CD4-positive, alpha-beta T cell treated with Interleukin-15 for 1 hour (primary cell): ENCODE results near the gene TICAM1.
"Not testable (repeated sequence)": the region's sequence is repeated elsewhere in the genome, so short reads cannot be mapped to it uniquely, and the experiment has no call there.

Experiments
- DNase-seq: peaks from one replicate; pipeline ENCODE4 v3.0.0-alpha.2; 2020

The TICAM1 gene

DNA sequence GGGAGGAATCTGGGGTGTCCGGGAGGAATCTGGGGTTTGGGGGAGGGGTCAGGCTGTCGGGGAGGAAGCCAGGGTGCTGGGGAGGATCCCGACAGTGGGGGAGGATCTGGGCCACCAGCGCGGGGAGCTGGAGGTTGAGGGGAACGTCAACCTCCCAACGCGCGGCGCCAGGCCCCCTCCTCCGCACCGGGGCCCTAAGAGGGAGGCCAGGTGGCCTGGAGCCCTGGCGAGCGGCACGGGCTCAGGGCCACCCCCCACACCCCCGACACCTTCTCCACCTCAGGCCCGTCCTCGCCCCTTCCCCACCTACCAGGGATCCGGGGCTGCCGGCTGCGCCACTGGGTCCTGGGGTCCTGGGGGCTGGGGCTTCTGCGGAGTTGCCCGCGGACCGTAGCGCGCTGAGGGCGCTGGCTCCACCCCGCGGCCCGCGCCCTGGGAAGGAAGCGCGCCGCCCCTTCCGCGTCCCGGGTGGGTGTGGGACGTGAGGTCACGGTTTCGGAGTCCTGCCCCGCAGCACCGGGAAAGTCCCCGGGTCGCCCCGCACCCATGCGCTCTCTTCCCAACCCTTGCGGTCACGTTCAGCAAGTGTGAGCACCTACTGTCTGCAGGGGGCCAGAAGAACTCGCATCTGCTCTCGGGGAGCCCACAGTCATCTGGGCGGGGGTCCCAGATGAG, at the start of gene TICAM1:
TSS of gene TICAM1 (minus strand) at position 409 of the 675 bp plus-strand sequence. CDS start 13,335 bp downstream, outside the sequence.
- peak; percentile 89 for DNase-seq

DNA sequence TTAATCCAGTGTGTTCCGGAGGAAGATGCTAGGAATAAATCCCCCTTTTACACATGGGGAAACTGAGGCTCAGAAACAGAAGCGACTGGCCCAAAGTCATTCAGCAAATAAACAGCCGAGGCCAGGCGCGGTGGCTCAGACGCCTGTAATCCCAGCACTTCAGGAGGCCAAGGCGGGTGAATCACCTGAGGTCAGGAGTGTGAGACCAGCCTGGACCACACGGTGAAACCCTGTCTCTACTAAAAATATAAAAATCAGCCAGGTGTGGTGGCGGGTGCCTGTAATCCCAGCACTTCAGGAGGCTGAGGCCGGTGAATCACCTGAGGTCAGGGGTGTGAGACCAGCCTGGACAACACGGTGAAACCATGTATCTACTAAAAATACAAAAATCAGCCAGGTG, 47.5 kb upstream of the TICAM1 start:
- DNase-seq = no peak

DNA sequence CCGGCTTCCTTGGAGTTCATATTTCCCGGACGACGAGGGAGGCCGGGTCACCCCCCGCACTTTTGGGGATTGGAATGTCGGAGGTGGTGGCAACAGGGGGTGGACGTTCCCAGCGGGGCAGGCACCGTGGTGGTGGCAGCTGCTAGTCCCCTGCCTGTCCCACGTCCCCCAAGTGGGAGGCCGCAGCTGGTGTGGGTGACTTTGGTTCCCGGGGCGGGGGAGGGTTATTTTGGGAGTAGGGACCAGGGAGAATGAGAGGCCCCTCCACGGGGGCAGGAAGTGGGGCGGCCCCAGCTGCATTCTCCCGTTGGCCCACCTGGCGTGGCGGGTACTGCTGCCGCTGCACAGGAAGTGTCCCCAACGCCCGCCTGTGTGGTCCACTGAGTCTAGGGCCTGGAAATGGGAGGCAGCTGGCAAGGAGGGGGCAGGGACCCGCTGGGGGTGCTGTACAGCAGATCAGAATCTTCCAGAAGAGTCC, 47.0 kb upstream of the TICAM1 start:
- no peak for DNase-seq

DNA sequence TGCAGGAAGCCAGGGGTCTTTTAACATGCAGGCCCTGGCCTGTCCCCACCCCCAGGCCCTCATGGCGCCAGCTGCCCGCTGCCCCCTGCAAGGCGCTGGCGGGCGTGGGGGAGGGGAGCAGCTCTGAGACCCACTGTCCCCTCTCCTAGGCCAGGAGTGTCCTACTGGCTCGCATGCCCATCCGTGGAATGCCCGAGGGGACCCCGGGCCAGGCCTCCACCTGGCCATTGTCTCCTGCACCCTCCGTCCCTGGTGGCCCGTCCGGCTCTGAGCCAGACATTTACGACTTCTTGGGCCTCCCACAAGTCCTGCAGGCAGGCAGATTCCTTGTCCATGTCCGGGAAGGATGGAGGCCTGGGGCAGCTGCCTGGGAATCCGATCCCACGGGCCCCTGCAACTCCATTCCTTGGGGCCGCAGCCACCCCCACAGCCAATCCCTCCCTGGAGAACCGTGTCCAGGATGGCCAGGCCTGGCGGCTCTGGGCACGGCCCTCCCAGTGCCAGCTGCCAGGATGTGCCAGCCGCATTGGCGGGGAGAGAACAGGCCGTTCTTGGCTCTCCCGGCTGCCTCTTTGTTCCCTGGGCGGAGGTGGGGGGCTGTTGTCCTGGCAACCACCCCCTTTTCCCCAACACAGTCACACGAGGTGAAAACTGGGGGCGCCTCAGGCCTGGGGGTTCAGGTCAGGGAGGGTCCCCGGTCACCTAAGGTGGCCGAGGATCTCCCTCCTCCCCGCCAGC, 46.4 kb upstream of the TICAM1 start:
- no peak for DNase-seq

DNA sequence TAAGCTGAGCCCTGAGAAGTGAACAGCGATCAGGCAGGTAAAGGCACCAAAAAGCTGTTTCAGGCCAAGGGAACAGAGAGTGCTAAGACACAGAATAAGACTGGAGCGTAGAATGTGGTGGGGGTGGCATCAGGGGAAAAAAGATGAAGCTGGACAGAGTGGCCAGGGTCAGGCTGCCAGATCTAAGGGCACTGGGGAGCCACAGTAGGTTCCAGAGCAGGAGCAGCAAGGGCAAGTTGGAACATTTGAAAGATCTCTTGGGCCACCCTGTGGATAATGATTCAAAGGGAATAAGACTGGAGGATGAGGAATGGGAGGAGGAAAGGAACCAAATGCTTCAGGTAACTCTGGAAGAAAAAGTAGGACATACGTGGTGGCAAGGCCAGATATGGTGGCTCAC, 42.4 kb upstream of the TICAM1 start:
- no peak for DNase-seq

DNA sequence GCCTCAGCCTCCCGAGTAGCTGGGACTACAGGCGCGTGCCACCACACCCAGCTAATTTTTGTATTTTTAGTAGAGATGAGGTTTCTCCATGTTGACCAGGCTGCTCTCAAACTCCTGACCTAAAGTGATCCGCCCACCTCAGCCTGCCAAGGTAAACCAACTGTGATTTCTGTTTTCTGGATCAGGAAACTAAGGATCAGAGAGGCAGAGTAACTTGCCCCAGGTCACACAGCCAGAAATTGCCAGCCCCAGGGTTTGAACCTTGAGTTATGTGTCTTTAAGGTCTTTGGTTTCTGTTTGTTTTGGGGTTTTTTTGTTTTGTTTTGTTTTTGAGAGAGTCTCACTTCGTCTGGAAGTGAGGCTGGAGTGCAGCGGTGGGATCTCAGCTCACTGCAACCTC, 40.2 kb upstream of the TICAM1 start:
- no peak for DNase-seq

DNA sequence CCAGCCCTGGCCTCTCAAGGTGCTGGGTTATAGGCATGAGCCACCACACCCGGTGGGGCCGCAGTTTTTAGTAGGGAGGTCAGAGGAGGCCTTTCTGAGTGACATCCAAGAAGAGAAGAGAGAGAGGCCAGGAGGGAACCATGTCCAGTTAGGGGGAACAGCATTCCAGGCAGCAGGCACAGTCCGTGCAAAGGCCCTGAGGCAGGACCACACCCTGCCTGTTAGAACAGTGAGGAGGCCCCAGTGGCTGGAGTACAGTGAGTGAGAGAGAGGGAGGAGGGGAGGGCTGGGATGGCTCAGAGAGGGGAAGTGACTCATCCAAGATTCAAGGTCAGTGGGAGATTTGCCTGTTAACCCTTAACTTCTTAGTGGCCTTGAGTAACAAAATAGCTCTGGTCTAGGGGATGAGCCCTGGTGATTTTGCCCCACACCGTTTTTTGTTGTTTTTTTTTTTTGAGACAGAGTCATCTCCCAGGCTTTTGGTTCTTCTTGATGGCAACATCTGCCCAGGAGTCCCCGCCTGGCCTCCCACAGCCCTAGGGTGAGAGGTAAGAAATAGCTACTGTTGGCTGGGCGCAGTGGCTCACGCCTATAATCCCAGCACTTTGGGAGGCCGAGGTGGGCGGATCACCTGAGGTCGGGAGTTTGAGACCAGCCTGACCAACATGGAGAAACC, 38.7 kb upstream of the TICAM1 start:
- peak; percentile 73 for DNase-seq

DNA sequence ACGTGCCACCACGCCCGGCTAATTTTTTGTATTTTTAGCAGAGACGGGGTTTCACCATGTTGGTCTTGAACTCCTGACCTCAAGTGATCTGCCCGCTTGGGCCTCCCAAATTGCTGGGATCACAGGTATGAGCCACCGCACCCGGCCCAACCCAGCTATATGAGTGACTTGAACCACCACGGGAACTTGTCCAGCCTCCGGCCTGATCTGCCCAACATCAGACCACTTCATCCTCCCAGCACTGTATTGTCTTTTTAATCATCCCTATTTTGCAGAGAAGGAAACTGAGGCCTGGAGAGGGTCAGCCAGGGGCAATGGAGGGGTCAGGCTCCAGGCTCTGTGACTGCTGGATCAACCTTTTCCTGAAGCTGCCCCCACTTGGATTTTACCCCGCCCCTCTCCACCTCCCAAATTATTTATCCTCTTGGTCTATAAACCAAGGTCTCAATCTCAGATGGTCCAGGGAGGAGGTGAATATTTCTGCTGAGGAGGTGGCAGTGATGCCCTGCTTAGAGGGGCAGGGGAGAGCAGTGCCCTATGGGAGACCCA, 36.8 kb upstream of the TICAM1 start:
- no peak for DNase-seq

DNA sequence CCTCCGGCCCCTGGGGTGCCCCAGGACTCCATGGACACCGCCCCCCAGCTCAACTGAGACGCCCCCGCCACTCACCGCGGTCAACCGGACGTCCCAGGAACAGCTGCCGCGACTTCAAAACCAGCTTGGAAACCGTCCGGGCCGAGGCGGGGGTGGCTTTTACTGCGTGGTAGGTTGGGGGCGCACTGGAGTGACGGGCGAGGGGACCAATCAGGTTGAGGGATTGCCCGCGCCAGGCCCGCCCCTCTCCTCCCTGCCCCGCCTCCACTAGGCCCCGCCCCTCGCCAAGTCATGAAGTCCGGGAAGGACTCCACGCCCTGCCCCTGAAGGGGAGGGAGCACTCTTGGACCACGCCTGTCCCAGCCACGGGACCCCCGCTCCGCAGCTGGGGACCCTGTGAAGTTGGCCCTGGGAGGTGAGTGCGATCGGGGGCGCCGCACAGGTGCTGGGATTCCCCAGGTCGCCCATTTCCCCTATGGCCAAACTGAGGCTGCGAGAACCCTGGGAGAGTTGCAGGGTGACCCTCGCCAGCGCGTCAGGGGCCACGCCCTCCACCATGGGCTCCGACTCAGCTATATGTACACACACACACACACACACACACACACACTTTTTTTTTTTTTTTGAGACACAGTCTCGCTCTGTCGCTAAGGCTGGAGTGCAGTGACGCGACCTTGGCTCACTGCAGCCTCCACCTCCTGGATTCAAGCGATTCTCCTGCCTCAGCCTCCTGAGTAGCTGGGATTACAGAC, 36.2 kb upstream of the TICAM1 start, which contains the start of gene PLIN3:
TSS of gene PLIN3 (minus strand) at position 134 of the 752 bp plus-strand sequence. CDS start 6,273 bp downstream, outside the sequence.
- DNase-seq = peak; percentile 89

DNA sequence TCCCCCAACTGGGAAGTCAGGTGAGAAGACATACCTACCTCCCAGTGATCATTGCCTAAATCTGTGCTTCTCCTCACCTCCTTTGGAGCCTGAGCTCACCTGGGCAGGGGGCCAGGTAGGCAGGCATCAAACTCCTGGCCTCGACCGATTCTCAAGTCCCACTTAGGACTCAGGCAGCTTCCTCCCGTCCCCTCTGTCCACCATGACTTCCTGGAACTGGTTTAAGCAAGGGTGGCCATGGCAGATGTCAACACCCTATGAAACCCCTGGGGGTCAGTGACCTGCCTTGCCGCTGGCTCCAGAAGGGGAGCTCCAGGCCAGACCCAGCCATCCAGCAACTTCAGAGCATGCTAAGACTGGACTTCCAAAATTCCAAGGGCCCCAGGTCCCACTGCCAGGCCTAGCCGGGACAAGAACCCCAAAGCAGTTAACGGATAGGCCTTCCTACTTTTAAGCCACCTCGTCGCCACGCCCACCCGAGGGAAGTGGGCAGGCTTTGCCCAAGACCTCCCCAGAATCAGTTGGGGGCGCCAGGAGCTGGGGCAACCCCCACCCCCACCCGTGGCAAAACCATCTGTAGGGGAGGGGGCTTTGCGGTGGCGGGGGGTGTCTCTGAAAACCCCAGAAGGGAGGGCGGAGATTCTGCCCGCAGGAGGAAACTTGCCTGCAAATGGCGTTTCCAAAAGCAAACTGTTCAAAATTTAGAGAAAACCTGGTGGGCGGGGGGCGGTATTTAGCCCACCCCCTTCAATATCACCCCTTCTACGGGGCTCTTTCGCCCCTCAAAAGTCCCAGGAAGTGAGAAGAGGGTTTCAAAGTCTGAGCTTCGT, 35.3 kb upstream of the TICAM1 start:
- peak; percentile 55 for DNase-seq

DNA sequence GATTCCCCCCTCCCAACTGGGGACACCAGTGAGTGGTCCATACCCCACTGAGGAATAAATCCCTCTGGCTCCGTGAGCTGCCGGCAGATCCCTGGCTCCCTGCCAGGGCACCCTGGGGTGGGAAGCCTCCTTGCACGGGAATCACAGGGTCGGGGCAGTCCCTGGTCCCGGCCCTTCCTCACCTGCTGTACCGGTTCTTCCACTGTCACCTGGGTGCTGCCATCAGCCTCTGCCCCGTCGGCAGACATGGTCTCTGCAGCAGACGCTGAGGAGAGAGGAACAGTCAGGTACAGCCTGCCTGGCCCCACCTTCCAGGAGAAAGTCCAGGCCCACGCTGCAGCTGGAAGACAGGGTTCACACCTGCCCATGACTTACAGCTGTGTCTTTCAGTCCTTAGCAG, 29.6 kb upstream of the TICAM1 start:
- DNase-seq = no peak

DNA sequence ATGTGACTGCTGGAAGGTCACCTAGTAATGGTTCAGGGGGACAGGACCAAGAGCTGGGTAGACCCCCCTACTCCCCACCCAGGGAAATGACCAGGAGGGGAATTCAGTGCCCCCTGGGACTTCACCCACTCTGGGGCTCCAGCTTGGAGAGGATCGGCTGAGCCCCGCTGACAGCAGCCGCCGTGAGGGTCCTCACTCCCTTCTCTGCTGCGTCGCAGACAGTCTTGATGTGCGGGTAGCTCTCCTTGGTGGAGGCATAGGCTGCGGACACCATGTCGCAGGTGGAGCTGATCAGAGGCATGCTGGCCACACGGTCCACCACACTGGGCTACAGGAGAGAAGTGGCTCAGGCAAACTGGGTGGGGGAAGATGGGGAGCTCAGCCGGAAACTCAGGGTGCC, 28.2 kb upstream of the TICAM1 start:
- no peak for DNase-seq

DNA sequence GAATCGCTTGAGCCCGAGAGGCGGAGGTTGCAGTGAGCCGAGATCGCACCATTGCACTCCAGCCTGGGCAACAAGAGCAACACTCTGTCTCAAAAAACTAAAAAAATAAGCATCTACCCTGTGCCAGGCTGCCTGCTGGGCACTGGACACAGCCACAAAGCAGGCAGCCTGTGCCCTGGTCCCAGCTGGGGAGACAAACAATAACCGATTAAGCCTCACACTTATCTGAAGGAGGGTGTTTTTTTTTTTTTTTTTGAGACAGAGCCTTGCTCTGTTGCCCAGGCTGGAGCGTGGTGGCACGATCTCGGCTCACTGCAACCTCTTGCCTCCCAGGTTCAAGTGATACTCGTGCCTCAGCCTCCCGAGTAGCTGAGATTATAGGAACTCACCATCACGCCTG, 25.0 kb upstream of the TICAM1 start:
- not testable (repeated sequence) for DNase-seq

DNA sequence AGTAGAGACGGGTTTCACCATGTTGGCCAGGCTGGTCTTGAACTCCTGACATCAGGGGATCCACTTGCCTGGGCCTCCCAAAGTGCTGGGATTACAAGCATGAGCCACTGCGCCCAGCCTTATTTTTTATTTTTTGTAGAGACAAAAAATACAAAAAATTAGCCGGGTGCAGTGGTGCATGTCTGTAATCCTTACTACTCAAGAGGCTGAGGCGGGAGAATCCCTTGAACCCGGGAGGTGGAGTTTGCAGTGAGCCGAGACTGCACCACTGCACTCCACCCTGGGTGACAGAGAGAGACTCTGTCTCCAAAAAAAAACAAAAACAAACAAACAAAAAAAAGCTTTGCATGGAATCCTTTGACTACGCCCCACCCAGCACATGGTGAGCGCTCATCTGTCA, 22.0 kb upstream of the TICAM1 start:
- not testable (repeated sequence) for DNase-seq

DNA sequence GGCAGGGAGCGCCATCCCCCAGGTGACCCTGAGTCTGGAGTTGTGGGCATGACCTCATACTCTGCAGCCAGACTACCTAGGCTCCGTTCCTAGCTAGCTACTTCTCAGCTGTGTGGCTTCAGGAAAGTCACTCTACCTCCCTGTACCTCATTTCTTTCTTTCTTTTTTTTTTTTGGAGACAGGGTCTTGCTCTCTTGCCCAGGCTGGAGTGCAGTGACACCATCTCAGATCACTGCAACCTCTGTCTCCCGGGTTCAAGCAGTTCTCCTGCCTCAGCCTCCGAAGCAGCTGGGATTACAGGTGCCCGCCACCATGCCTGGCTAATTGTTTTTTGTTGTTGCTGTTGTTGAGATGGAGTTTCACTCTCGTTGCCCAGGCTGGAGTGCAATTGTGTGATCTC, 21.0 kb upstream of the TICAM1 start:
- DNase-seq = no peak

DNA sequence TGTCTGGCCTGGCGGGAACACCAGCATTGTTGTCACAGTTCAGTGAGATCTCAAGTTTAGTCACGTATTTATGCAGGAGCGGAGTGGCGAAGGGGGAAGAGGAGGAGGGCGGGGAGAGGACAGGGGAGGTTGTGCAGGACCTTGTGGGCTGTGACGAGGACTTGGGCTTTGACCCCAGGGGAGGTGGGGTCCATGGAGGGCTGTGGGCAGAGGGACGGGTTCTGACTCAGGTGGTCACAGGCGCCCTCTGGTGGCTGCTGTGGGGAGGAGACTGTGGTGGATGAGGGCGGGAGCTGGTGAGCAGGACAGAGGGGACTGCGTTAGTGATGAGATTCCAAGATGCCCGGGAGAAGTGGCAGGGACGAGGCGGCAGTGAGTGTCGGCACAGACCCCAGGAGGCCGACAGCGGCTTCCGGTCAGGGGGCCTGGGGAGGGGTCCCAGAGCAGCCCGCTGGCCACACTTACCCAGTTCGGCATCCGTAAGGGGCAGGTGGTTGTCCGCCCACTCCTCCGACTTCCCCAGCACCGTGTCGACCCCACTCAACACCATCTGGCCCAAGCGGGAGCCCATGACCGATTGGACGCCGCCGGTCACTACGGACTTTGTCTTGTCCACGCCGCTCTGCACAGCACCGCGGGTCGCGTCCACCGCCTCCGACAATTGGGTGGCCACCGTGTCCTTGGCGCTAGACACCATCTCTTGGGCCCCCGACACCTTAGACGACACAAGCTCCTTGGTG, 20.2 kb upstream of the TICAM1 start:
- DNase-seq = peak; percentile 67

DNA sequence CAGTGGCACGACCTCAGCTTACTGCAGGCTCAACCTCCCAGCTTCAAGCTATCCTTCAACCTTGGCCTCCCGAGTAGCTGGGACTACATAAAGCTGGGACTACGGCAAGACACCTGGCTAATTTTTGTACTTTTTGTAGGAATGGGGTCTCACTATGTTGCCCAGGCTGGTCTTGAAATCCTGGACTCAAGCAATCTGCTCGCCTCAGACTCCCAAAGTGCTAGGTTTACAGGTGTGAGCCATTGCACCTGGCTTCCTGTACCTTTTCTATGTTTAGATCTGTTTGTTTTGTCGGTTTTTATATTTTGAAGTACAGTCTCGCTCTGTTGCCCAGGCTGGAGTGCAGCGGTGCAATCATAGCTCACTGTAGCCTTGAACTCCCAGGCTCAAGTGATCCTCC, 17.5 kb upstream of the TICAM1 start:
- no peak for DNase-seq

DNA sequence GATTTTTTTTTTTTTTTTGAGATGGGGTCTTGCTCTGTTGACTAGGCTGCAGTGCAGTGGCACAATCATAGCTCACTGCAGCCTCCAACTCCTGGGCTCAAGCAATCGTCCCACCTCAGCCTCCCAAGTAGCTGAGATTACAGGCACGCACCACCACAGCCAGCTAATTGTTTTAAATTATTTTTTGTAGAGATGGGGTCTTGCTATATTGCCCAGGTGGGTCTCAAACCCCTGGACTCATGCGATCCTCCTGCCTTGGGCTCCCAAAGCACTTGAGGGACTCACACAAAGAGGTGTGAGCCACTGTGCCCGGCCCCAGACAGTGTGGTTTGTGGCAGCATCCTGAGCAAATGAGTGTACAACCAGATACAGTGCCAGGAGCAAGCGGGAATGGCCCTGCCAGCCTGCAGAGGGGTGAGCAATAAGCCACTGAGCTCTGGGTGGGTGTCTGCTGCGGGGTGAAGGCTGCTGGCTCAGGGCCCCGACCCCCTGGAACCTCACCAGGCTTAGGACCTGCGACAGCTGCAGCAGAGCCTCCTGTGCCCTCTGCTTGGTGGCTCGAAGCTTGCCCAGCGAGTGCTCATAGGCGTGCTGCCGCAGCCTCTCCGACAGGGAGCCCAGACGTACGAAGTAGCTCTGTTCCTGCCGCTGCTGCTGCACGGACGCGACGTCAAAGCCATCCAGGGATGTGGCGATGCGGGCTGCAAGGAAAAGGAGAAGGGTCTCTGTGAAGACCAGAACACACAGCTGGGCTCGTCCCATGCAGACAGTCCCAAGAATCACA, 15.9 kb upstream of the TICAM1 start:
- DNase-seq = no peak

DNA sequence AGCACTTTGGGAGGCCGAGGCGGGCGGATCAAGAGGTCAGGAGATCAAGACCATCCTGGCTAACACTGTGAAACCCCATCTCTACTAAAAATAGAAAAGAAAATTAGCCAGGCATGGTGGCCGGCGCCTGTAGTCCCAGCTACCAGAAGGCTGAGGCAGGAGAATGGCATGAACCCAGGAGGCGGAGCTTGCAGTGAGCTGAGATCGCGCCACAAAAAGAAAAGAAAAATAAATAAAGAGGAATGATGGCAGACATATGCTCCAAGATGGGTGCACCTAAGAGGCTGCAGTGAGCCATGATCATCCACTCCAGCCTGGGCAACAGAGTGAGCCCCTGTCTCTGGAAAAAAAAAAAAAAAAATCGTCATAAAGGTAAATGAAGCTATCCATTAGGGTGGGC, 14.5 kb upstream of the TICAM1 start:
- DNase-seq = not testable (repeated sequence)
